HG03097 (cell line): ENCODE measurements around the gene BEGAIN.

Experiments
- ATAC-seq: cut with Tn5 transposase; IDR thresholded peaks from one replicate; pipeline ENCODE4 v1.9.1; 2021; ENCODE audit not compliant: unreplicated experiment, low FRiP score

BEGAIN gene

DNA sequence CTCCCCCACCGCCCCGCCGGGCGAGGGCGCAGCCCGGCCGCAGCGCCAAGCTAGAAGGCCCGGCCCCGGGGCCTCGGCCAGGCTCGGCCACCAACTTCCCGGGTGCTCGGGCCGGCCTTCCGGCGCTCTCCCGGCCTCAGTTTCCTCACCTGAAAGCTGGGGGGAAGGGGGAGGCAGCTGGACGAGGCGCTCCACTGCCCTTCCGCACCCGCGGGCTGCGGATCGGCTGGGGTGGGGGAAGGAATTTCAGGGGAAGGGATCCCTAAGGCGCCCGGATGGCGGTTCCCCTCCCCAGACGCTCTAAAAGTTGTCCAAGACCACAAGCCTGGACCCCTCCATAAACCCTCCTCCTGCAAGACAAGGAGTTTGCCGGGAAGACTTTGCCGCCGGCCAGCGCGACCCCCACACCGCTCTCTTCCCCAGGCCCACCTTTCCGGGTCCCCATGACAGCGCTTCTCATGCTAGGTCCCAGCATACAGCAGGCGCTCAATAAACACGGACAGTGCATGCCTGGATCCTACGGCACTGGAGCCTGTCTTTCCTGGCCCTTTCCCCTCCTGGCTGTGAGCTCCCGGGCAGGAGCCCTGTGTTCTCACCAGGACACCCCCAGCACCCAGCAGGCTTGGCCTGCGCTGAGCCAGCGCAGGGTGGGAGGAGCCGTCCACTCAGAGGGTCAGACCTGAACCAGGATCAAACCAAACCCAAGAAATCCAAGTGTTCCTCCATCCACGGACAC lies 18.1 kb downstream of the BEGAIN start:
- no peak for ATAC-seq

DNA sequence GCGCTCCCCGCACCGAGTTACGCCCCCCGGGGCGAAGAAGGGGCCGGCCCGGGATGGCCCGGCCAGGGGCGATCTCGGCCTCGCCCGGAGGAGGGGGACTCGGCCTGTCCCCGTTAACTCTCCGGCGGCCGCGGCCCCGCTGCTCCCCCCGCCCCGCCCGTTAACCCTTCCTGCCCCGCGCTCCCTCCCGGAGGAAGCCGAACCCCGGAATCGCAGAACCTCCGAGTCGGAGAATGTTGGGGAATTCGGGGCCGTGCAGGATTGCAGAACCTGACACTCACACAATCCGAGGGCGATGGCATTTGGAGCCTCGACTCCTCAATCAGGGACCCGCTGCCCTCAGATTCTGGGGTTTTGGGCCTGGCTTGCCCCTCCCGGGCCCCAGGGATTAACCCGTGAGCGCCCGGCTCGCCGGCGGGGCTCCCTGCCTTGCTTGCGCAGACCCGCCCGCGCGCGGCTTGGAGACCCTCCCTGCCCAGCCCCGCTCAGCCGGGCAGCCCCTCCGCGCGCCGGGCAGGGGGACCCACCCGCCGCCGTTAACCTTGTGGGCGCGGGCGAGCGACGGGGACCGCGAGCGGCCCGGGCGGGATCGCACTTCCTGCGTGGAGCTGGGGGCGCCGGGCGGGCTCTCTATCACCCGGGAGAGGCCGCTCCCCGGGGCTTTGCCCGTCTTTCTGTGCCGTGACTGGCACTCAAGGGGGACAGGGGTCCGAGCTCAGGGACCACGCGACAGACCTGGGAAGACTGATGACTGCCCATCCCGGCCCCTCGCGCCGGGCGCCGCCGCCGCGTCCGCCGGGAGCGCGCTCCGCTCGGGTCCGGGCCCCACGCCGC lies 18.8 kb downstream of the BEGAIN start:
- ATAC-seq = no peak

DNA sequence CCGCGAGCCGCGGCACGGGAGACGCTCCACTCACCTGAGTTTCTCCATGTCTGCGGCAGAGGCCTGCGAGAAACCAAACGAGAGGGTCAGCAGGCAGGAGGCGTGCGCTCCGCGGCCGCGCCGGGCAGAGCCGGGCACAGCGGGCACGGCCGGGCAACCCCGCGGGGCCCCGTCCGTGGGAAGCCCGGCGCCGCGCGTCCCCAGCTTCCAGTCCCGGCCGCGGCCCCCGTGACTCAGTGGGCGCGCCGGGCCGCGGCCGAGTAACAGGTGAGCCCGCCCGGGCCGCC lies 19.4 kb downstream of the BEGAIN start:
- no peak for ATAC-seq

DNA sequence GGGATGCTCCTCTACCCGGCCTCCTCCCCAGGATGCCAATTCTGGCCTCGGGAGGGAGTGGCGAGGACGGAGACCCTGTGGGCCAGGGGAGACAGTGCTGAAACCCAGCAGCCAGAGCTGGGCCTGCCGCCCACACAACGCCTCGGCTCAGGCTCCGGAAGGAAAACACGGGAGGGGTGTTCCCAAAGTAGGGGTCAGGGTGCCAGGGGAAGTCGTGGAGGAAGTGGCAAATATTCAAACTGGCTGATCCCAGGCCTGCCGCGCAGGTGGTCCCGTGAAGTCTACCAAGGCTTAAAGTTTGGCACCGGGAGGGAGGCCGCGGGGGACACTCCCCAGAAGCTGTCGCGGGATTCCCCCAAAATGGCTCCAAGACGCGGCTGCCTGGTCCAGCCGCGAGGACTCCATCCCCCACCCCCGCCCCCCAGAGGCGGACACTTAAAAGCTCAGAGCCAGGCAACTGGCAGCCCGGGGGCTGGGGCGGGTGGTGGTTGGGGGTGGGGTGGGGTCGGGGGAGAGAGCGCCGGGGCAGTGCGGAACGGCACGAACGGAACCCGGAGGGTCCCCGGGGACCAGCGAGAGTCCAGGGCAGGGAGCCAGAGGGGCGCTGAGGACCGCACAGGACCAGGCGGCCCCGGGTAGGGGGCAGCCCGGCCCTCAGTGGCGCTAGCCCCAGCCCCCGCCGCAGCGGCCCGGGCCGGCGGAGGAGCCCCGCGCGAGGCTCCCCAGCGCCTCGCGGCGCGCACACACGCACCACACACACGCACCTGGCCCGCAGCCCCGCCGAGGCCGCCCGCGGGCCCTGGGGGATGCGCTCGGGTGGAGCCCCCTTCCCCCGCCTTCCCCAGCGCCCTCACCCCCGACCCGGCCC lies 20.0 kb downstream of the BEGAIN start:
- ATAC-seq = no peak

DNA sequence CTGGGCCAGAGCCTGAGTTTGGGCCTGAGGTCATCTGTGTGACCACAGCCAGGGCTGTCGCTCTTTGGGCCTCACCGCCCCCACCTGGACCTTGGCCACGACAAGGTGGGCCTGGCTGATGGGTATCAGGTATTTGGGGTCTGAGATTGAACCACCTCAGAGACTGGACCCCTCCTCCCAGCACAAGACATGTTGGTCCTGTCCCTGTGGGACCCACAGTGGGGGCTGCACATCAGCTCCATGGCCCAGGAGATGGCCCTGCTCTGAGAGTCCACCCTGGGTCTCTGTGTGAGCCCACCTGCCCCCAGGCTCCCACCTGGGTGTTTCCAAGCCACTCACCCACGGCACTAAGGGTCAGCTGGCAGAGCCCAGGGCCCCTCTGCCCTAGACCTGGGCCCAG lies 20.6 kb downstream of the BEGAIN start:
- ATAC-seq = no peak

DNA sequence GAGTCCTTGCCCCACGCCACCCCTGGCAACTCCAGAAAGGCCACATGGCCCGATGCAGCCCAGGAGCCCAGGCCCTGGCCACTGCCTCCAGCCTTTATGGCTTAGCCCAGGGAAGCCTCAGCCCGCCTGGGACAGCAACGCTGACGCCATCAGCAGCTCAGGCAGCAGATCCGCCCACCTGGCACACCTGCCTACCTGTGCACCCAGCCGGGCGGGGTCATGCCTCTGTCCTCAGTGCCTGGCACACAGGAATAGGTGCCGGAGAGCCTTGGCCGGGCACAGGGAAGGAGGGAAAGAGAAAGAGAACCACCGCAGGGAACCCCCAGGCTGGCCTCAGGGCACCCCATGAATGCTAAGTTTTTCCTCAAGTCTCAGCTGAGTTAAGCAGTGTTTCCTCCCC lies 21.1 kb downstream of the BEGAIN start:
- no peak for ATAC-seq

DNA sequence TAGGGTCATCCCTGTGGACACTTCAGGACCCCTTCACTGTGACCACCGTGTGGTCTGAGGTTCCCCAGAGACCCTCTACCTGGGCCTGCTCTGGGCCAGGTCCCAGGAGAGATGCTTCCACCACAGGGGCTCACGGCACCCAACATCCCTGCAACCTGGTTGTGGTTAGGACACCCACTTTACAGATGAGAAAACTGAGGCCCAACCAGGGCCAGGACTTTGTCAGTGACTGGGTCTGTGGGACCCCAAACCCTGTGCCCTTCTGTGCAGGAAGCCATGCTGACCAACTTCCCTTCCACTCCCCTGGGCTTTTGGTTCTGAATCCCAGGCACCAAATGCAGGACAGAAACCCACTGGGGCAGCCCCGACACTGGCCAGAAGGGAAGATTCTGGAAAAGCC lies 21.6 kb downstream of the BEGAIN start:
- no peak for ATAC-seq

DNA sequence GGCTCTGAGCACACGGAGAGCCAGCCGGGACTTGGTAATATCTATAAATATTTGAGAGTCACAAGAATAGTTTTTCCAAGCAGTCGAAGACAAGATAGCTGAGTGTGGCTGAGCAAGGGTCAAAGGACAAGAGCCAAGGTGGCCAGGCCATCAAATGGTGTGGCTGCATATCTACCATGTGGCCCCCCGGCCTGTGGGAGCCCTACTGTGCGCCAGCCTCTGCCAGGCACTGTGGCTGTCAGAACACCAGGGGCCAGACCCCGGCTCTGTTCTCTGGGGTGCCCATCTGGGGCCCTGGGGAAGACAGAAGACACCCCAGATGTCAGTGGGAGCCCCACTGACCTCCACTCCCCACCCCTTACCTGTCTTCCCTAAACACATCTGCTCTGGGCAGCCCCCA lies 22.7 kb downstream of the BEGAIN start:
- ATAC-seq = no peak

DNA sequence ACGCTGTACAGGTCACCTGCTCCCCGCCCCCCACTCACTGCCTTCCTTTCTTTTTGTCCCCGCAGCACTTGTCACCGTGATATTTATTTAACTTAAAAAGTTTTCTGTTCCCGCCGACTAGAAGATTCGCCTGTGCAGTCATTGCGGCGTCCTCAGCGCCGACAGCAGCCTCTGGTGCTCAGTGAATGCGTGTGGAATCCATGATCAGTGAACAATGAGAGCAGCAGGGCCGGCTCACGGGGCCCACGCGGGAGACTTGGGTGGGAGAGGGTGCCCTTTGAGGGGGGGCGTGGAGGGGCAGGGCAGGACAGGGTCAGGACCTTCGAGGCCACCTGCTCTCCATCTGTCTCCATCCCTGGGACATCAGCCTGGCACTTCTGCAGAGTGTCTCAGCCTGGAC lies 24.5 kb downstream of the BEGAIN start:
- ATAC-seq = no peak

DNA sequence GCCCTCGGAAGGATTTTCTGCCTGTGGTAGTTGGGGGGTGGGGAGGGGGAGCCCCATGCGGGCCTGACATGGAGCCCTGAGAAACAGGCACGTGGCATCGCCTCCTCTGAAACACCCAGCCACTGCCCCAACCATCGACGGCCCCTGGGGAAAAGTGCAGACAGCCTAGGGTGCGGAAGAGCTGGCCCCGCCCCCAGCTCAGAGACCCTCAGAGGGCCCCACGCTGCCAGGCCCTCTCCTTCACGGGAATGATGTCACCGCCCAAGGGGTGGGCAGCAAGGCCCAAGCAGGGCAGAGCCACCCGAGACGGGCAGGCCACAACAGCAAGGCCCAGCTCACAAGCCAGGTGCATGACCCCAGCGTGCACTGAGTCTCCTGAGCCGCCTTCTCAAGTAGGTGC lies 26.2 kb downstream of the BEGAIN start:
- no peak for ATAC-seq

DNA sequence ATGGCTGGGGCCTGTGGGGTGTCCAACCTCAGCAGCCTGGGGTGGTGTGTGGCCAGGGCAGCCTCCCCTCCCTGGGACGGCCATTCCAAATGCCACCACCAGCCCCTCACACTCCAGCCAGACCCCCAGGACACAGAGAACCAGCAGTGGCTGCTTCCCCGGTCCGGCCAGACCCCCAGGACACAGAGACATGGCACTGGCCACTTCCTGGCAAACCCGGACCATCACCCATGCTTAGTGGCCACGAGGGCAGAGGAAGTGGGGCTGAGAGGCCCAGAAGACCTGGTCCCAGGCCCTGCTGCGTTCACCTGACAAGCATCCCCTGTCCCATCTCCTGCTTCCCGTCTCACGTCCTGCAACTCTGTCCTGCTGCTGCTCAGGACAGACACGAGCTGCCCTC lies 26.7 kb downstream of the BEGAIN start:
- ATAC-seq = no peak

DNA sequence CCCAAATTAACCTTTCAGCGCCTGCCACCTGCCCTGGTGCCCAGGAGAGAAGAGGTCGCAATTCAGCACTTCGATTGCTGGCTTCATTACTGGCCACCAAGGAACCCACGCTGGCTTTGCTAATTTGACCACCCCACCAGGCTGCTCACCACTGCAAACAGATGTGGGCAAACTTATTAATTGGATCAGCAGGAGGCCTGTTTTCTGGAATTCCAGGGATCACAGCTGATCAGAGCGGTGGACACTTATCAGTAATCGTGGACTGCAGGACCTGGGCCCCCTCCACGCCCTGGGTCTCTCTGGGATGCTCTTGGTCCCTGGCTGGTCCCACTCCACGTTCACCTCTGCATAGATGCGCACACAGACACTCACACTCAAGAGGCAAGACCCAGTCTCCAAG lies 27.8 kb downstream of the BEGAIN start:
- no peak for ATAC-seq

DNA sequence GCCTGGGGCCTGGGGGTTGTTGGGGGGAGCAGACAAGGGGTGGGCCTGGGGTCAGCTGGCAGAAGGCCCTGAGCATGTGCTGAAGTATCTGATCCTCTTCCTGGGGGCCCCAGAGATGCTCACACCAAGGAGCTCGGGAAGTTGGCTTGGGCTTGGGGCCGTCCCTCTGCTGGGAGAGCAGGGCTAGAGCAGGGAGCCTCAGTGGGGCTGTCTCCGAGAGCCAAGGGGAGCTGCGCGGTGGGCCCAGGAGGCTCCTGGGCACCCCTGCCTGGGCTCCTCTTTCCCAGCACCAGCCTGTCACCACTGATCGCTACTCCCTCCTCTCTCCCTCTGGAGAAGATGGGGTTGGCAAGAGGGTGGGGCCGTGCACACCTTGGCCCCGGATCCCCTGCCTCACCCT lies 28.3 kb downstream of the BEGAIN start:
- ATAC-seq = no peak

DNA sequence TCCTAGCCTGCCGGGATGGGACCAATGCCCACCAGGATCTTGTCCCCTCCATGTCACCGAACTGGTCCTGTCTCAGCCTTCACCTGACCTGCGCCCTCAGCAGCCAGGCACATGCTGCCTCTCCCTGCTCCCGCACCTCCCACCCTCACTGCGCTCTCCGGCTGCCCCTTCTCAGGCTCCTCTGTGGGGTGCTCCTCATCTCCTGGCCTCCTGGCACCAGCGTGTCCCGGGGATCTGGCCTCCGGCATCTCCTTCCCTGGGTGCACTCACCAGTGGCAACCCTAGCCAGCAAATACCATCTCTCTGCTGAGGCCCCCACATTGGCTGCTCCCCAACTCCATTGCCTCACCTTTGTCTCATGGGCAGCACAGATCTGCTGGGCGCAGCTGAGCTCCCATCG lies 29.0 kb downstream of the BEGAIN start:
- ATAC-seq = no peak

DNA sequence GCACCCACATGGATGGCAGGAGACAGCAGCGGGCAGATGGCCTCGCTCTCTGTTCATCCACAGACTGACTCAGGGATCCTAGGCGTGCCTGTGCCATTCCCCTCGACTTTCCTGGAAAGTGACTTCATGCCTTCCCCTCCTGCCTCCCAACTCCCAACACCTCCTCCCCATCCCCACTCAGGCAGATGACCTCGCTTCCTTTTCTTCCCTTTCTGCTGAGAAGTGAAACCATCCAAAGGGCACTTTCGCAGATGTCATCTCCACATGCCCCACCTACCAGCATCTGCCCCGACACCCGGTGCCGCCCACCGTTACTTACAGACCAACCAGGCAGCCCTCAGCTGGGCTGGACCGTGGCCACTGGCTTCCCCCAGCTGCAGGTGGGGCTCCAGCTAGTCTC lies 29.6 kb downstream of the BEGAIN start:
- no peak for ATAC-seq

DNA sequence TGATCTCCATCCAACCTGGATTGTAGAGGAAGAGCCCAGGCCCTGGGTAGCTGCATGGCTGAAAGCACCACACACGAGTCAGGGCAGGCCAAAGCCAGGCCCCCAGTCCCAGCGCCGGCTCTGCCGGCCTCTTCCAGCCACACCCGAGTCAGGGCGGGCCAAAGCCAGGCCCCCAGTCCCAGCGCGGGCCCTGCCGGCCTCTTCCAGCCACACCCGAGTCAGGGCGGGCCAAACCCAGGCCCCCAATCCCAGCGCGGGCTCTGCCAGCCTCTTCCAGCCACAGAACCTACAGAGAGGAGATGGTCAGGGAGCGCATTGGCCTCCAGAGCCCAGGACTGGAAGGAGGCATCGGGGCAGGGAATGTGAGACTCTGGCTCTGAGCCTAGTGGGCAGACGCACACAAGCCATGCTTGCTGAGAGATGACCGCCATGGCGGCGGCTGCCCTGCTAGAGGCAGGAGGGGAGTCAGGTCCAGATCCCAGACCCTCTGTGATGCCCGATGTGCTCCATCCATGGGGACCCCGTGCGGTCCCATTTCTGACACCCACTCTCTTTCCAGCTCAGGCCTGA lies 30.2 kb downstream of the BEGAIN start:
- ATAC-seq = no peak

DNA sequence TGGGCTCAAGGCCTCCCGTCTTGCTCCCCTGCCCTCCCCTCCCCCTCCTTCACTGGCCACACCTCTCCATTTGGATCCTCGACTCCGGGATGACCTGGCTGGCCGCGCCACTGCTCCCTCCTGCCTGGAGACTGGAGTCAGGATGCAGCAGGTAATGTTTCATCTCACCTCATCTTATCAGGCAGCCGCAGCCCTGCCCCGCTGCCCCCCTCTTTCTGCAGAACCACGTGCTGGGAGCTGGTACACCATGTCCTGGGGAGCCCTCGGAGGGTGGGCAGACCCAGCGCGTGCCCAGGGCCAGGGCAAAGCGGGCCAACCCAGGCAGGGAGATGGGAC lies 31.1 kb downstream of the BEGAIN start:
- no peak for ATAC-seq

DNA sequence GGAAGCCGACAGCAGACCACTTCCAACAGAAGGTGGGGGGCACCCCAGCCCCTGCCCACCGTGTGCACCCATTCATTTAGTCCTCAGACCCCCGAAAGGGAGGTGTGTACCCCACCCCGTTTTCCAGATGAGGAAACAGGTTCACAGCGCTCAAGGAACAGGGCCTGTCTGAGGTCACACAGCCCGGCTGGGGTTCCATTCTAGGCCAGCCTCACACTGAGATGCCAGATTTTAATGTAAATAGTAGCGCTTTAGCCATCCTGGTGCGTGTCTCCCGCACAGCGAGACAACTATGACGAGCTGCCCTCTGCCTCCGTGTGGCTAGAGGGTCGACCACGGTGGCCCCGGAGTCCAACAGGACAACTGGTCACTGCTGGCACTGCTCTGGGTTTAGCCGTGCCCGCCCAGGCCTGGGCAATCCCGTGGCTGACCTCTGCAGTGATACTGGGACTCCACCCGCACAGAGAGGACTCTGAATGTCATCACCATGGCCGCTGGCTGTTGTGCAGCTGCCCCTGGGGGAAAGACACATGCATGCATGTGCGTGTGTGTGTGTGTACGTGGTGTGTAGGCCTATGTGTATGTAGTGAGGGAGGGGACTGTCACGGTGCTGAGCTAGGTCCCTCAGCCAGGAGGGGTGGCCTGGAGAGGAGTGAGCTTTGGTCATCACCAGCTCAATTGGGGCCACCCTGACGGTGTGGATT lies 31.6 kb downstream of the BEGAIN start:
- ATAC-seq = no peak

DNA sequence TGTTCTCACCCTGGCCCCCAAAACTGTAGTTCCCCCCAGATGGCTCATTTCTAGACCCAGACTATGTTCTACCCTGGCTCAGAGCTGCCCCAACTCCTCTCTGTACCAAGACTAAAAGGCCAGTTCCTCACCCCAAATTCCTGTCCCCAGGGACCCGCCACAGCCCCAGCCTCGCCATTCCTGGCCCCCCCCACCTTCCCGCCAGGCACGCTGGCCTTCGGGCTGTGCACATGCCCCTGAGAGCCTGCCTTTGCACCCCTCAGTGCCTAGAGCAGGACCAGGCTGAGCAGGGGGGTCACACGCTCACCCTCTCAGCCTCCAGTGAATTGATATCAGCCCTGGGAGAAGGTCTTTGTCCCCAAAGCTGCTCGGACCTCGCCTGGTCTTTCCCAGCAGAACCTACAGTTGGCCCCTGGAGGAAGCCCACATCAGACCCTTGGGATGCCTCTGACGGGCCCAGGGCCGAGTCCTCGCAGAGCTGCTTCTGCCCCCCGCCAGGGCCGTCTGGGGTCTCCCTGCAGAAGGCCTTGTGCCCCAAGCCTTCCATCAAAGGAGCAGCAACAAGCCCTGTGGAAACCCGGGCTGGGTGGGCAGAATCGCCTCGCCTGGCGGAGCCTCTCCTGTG lies 32.4 kb downstream of the BEGAIN start:
- ATAC-seq = no peak

DNA sequence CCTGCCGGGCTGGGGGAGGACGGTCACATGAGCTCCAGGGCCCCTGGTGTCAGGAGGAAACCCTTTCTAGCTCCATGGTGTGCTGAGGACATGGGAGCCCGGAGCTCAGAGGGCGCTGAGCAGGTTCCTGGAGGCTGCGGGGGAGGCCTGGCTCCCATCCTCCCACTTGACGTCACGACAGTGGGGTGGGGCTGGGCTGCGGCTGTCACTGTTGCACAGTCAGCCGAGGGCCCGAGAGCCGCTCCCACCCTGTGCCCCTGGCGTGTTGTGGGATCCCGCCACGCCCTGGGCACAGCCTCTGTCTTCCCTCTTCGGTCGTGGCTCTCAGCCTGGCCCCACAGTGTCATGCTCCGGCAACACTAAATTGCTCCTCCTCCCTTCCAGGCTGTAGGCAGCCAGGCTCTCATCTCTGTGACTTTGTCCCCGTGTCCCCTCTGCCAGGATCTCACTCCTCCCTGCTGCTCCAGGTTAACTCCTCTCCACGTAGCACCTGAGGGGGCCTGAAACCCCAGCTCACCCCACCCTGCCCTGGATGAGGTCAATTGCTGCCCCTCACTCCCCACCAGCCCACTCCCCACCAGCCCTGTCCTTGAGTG lies 33.0 kb downstream of the BEGAIN start:
- ATAC-seq = no peak
